Measurements from ENCODE around the gene SLC6A19. TPM values are rescaled to one million over a fixed set of nuclear protein-coding genes. Genes with fewer than 3 reads are reported as not detected.

The SLC6A19 gene
- total RNA-seq, 1 donor from 2014 or later = 2.2 TPM

DNA sequence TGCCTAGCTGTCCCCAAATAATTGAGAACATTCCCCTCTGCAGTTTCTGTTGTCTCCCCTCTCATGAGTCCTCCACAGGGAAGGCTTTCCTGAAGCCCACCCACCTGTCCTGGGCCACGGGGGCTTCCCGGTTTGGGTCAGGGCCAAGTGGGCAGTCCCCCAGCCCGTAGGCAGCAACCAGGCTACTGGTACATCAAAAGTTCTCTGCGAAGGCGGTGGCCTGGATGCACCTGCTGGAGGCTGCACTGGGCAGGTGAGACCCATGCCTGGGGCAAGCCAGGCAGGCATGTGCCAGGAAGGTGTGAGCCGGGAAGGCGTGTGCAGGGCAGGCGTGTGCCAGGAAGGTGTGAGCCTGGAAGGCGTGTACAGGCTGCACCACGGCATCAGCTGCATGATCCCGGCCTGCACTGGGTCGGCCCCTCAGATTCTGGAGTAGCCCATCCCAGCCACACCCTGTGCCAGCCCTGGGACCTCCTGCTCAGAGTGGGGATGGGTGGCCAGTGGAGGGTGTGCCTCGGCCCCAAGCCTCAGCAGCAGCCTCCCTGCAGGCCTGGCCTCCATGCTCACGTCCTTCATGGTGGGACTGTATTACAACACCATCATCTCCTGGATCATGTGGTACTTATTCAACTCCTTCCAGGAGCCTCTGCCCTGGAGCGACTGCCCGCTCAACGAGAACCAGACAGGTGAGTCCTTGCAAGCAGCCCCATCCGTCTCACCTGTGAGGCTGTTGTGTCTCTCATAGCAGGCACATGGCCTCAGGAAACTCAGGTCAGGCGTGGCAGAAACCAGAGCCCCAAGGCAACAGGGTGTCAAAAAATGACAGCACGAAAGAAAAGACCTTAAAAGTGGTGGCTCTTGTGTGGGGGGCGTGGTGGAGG lies 8.7 kb downstream of the SLC6A19 start:
- no peak overlapping the region for H3K4me3 Mint-ChIP-seq (ENCODE audit: low read depth)
- peaks cover 5% of the 10 kb centered on the region for H3K27me3 Mint-ChIP-seq
- H3K4me1 Mint-ChIP-seq (ENCODE audit: low read depth) = peaks cover 2% of the 10 kb centered on the region
- H3K36me3 Mint-ChIP-seq (ENCODE audit: insufficient read depth) = no peaks in the 10 kb centered on the region
- H3K9me3 Mint-ChIP-seq (ENCODE audit: low read depth) = no peaks in the 10 kb centered on the region
- no peak for TF ChIP-seq CTCF (IDR thresholded peaks at IDR 0.05; ENCODE audit: unreplicated experiment)
- no peak overlapping the region for H3K27ac Mint-ChIP-seq
- no peak for DNase-seq (ENCODE audit: low spot score, unreplicated experiment)

GRCh38 chr5:1210832-1211251 lies 9.4 kb downstream of the SLC6A19 start:
- Mint-ChIP-seq H3K4me1 (ENCODE audit: low read depth) (peaks cover 2% of the 10 kb centered on the region), H3K27me3 (peaks cover 5% of the 10 kb centered on the region), H3K27ac (no peak overlapping the region), H3K4me3 (ENCODE audit: low read depth) (no peak overlapping the region), H3K36me3 (ENCODE audit: insufficient read depth) (peaks cover 1% of the 10 kb centered on the region), H3K9me3 (ENCODE audit: low read depth) (peaks cover 3% of the 10 kb centered on the region)
- DNase-seq (ENCODE audit: low spot score, unreplicated experiment) = no peak
- TF ChIP-seq CTCF (IDR thresholded peaks at IDR 0.05; ENCODE audit: unreplicated experiment) = no peak

DNA sequence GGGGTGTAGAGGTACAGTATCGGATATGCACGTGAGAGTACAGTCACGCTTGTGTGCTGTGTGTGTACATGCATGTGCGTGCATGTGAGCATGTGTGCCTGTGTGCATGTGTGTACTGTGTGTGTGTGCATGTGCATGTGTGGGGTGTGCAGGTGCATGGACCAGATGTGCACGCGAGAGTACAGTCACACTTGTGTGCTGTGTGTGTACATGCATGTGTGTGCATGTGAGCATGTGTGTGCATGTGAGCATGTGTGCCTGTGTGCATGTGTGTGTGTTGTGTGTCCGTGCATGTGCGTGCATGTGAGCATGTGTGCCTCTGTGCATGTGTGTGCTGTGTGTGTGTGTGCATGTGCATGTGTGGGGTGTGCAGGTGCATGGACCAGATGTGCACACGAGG lies 10.3 kb downstream of the SLC6A19 start:
- no peak for TF ChIP-seq CTCF (IDR thresholded peaks at IDR 0.05; ENCODE audit: unreplicated experiment)
- no peak overlapping the region for H3K27ac Mint-ChIP-seq
- DNase-seq (ENCODE audit: low spot score, unreplicated experiment) = no peak
- no peaks in the 10 kb centered on the region for H3K27me3 Mint-ChIP-seq
- peaks cover 2% of the 10 kb centered on the region for H3K4me1 Mint-ChIP-seq (ENCODE audit: low read depth)
- H3K4me3 Mint-ChIP-seq (ENCODE audit: low read depth) = no peak overlapping the region
- H3K9me3 Mint-ChIP-seq (ENCODE audit: low read depth) = peaks cover 4% of the 10 kb centered on the region
- peaks cover 1% of the 10 kb centered on the region for H3K36me3 Mint-ChIP-seq (ENCODE audit: insufficient read depth)

DNA sequence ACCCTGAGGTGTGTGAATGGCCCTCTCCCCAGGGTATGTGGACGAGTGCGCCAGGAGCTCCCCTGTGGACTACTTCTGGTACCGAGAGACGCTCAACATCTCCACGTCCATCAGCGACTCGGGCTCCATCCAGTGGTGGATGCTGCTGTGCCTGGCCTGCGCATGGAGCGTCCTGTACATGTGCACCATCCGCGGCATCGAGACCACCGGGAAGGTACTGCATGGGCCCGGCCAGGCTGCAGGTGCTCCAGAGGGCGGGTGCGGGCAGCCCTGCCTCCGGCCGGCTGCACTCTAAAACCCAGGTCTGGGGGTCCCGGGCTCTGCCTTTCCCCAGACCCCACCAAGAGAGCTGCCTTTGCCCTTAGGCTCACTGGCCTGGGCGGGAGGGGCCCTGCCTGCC lies 10.9 kb downstream of the SLC6A19 start:
- H3K9me3 Mint-ChIP-seq (ENCODE audit: low read depth) = peaks cover 4% of the 10 kb centered on the region
- H3K4me1 Mint-ChIP-seq (ENCODE audit: low read depth) = peaks cover 2% of the 10 kb centered on the region
- no peak overlapping the region for H3K4me3 Mint-ChIP-seq (ENCODE audit: low read depth)
- no peak for TF ChIP-seq CTCF (IDR thresholded peaks at IDR 0.05; ENCODE audit: unreplicated experiment)
- no peak overlapping the region for H3K27ac Mint-ChIP-seq
- DNase-seq (ENCODE audit: low spot score, unreplicated experiment) = no peak
- peaks cover 1% of the 10 kb centered on the region for H3K36me3 Mint-ChIP-seq (ENCODE audit: insufficient read depth)
- H3K27me3 Mint-ChIP-seq = no peaks in the 10 kb centered on the region

- H3K36me3 Mint-ChIP-seq (ENCODE audit: insufficient read depth) = peaks cover 1% of the 10 kb centered on the region
- no peak for DNase-seq (ENCODE audit: low spot score, unreplicated experiment)
- no peaks in the 10 kb centered on the region for H3K4me1 Mint-ChIP-seq (ENCODE audit: low read depth)
- TF ChIP-seq CTCF (IDR thresholded peaks at IDR 0.05; ENCODE audit: unreplicated experiment) = no peak
- peaks cover 4% of the 10 kb centered on the region for H3K9me3 Mint-ChIP-seq (ENCODE audit: low read depth)
- H3K4me3 Mint-ChIP-seq (ENCODE audit: low read depth) = no peak overlapping the region
- H3K27me3 Mint-ChIP-seq = no peaks in the 10 kb centered on the region
- no peak overlapping the region for H3K27ac Mint-ChIP-seq
These were observed 11.5 kb downstream of the SLC6A19 start for GRCh38 chr5:1212881-1213280.
